Neural progenitor cell (in vitro differentiated cells): ENCODE data around the gene TGFB1.

Source experiments
- EZH2 ChIP-seq: fragments of 200-600 bp; sonication (generic); IDR thresholded peaks from 2 replicates; pipeline ENCODE4 v1.6.1; 2017; ENCODE audit warnings: antibody characterized with exemption, mild to moderate bottlenecking, moderate library complexity
- TF ChIP-seq, protein P1 (sequence below): fragments of 200-600 bp; sonication (generic); IDR thresholded peaks from 2 replicates; pipeline ENCODE4 v1.5.1; 2017; ENCODE audit warnings: antibody characterized with exemption, mild to moderate bottlenecking

- TF ChIP-seq, protein P1, sequence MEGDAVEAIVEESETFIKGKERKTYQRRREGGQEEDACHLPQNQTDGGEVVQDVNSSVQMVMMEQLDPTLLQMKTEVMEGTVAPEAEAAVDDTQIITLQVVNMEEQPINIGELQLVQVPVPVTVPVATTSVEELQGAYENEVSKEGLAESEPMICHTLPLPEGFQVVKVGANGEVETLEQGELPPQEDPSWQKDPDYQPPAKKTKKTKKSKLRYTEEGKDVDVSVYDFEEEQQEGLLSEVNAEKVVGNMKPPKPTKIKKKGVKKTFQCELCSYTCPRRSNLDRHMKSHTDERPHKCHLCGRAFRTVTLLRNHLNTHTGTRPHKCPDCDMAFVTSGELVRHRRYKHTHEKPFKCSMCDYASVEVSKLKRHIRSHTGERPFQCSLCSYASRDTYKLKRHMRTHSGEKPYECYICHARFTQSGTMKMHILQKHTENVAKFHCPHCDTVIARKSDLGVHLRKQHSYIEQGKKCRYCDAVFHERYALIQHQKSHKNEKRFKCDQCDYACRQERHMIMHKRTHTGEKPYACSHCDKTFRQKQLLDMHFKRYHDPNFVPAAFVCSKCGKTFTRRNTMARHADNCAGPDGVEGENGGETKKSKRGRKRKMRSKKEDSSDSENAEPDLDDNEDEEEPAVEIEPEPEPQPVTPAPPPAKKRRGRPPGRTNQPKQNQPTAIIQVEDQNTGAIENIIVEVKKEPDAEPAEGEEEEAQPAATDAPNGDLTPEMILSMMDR = no peak
- TF ChIP-seq EZH2 = no peak
These were observed 17.8 kb upstream of the TGFB1 start for GRCh38 chr19:41371541-41371940.
